Large intestine (tissue), 1 donor: ENCODE results near the gene FAM200C. TPM values are rescaled to one million over a fixed set of nuclear protein-coding genes. Genes with fewer than 3 reads are reported as not detected.

Source experiments
- polyA plus RNA-seq: library from polyadenylated mRNA; unstranded; fragments of 120-200 nt; gene quantifications from one replicate; pipeline ENCODE4 v1.2.1, GENCODE V29; 2013

Gene FAM200C
- polyA plus RNA-seq, 1 donor = 7.8 TPM

Other genes with a start within 250 kb of the FAM200C start
- 9.1 TPM for gene FABP6, start 170.5 kb downstream of the FAM200C start, polyA plus RNA-seq
- 12.7 TPM for gene CCNJL, start 87.5 kb downstream of the FAM200C start, polyA plus RNA-seq
- 3.1 TPM for gene C1QTNF2, start 29.4 kb downstream of the FAM200C start, polyA plus RNA-seq
- gene SLU7, start 19.0 kb upstream of the FAM200C start, polyA plus RNA-seq = 40.5 TPM
- gene PTTG1, start 21.8 kb upstream of the FAM200C start, polyA plus RNA-seq = 35.6 TPM